ENCODE measurements around the gene AFG1L. TPM values are rescaled to one million over a fixed set of nuclear protein-coding genes. Genes with fewer than 3 reads are reported as not detected.
"Not testable (repeated sequence)": the region's sequence is repeated elsewhere in the genome, so short reads cannot be mapped to it uniquely, and the experiment has no call there.

The AFG1L gene
- total RNA-seq, 1 donor, result 2.4 TPM

DNA sequence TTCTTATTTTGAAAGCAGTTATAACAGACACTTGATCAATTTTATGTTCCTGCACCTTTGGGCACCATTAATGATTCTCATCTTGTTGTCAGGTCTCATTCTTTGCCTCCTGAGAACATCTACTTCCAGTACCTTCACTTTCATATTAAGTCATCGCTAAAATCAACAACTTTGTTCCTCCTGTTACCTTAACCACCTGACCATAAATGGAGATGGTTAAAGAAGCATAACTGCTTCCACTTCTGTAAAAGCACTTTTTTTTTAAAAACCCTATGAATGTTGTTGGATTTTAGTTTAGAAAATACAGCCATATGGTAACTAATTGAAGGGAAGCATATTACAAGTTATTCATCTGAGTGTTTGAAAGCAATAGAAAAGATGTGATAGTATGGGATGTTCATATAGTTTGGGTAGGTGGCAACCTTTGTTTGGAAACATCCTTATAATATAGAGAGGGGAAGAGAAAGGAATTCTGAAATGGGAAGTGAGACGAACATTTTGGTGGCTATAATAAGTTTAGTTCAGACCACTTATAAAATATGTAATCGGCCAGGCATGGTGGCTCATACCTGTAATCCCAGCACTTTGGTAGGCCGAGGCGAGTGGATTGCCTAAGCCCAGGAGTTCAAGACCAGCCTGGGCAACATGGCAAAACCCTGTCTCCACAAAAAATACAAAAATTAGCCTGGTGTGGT is 53.9 kb downstream of the AFG1L start:
- peak in 1 of 3 donors; percentile 15 for DNase-seq (ENCODE audit: low read depth in 2 of 3, low spot score in 2 of 3)

- DNase-seq (ENCODE audit: low read depth in 2 of 3, low spot score in 2 of 3), result no peak
These were observed 55.7 kb downstream of the AFG1L start for GRCh38 chr6:108350528-108350927.

DNA sequence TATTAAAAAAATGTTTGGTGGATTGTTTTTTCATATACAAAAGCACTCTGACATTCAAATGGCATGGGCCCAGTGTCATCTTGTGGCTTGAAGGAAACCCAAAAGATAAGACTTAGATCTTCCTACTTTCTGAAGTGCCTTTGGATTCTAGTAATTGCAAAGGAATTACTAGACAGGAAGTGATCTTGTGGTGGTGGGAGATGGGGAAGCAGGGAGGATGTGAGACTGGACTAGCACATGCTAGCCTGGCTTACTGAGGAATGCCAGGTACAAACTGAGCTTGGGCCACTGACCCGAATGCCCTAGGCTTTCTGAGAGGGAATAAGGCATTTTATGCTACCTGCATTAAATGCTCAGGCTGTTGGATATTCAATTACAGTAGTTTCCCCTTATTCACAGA is 59.0 kb downstream of the AFG1L start:
- no peak for DNase-seq (ENCODE audit: low read depth in 2 of 3, low spot score in 2 of 3)

DNA sequence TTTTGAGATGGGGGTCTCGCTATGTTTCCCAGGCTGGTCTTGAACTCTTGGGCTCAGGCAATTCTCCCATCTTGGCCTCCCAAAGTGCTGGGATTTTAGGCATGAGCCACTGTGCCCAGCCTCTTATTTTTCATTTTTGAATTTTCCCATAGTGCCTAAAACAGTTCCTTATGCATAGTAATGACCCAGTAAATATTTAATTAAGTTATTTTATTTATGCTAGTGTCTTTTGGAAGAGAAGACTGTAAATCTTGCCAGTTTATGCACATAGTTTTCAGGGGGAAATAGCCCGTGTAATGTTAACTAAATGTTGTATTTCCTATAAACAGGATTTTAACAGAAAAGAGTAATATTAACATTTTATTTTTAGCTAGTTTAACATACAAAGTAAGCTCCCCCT is 60.3 kb downstream of the AFG1L start:
- no peak for DNase-seq (ENCODE audit: low read depth in 2 of 3, low spot score in 2 of 3)

DNA sequence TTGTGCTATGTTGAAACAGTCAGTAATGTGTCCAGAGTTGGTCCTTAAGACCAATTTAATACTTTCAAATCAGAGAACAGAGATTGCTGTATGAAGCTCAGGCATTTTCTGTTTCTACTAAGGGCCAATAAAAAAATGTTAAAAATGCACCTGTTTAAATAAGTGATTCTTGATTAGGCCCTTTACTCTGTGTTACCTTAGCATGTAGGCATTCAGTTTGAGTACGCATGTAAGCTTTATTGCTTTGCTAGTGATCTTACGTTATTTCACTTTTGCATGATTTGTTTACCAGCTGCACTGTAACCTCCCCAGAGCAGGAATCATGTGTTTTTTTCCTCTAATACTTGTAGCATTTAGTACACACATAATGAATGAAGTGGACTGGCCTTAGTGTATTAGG is 61.0 kb downstream of the AFG1L start:
- no peak for DNase-seq (ENCODE audit: low read depth in 2 of 3, low spot score in 2 of 3)

GRCh38 chr6:108359901-108360882 is 65.3 kb downstream of the AFG1L start:
- DNase-seq (ENCODE audit: low read depth in 2 of 3, low spot score in 2 of 3), result peak in 2 of 3 donors; percentile 14 to 35

DNA sequence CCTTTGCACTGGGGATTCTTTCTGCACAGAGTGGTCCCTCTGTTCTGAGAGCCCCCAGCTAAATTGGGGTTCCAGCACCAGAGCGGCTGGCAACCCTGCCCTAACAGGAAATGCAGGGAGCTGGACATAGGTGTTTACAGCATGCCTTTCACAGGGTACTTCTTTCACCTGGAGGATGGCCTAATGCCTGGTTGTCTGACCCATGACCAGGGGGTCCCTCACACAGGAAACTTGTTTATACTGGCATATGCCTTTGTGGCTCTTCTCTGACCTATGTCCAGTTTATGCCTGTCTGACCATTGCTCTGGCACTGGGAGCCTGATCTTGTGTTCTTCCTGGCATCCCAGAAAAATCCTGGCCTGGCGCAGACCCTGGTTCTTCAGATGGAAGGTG is 66.1 kb downstream of the AFG1L start:
- no peak for DNase-seq (ENCODE audit: low read depth in 2 of 3, low spot score in 2 of 3)

DNA sequence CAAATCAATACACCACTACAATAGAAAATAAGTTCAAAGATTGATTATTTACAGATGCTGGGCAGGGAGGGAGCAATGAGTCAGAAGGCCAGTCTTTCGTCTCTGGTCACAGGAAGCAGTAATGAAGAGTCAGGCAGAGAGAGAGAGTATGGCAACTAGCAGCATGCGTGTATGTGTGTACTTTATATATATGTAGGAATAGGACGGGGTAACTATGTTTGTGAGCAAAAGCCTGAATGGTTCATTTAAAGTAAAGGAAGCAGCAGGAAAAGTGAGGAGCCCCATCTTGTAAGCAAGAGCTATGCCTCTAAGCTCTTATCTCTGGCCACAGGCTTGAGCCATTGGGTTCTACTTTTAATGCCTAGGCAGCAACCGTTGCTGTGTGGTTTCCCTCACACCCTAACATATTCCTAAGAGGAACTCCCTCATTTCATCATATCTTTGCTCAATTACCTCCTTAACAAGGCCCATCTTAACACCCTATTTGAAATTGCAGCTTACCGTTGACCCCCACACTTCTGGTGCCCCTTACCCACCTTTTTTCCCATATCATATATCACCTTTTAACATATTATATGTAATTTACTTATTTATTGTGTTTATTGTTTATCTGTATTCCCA is 66.6 kb downstream of the AFG1L start:
- peak in 2 of 3 donors; percentile 60 to 86 for DNase-seq (ENCODE audit: low read depth in 2 of 3, low spot score in 2 of 3)

- DNase-seq (ENCODE audit: low read depth in 2 of 3, low spot score in 2 of 3), result no peak
These were observed 67.6 kb downstream of the AFG1L start for GRCh38 chr6:108362455-108362854.

DNA sequence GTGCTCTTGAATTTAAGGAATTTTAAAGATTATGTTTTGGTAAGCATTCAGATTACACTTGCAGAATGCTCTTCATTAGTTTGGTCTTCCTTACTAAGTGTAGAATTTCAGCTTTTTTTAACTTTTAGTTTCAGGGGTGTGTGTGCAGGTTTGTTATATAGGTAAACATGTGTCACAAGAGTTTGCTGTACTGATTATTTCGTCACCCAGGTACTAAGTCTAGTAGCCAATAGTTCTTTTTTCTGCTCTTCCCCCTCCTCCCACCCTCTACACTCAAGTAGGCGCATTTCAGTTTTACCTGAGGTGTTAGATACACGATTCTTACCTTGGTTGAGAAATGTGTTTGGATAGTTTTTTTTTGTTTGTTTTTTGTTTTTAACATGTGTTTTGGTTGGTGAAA is 68.3 kb downstream of the AFG1L start:
- no peak for DNase-seq (ENCODE audit: low read depth in 2 of 3, low spot score in 2 of 3)

DNA sequence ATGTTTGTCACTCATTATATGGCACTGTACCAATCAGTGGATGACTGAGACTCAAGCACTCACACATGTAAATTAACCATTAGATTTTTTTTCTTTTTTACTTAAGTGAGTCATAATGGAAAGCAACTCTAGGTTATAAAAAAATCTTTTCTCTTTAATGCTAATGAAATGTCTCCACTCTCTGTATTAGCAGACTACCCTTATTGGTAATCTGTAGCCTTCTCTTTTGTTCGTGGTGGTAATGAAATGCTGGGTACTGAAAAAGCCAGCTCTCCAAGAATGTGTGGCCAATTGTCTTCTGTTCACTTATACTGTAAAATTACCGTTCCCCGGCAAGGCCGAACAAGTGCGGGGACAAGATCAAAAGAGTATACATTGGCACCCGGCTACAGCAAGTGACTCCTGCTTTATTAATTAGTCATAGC is 69.0 kb downstream of the AFG1L start:
- DNase-seq (ENCODE audit: low read depth in 2 of 3, low spot score in 2 of 3), result no peak

- no peak for DNase-seq (ENCODE audit: low read depth in 2 of 3, low spot score in 2 of 3)
These were observed 69.6 kb downstream of the AFG1L start for GRCh38 chr6:108364470-108364869.

DNA sequence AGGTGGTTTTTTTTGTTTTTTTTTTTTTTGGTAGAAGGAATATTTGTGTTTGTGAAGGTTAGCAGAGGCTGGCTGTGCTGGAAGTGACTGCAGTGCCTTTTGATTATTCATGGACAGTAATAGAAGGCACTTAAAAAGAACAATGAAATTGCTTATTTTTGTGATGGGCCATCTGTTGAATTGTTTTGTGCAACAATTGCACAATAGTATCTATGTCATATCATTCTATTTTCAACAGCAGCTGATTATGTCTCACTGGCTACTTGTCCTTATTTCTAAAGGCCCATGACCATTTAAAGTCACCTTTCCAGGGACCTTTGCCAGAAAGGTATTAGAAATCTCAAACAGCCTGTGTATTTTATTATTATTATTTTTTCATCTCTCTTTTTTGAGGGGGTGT is 70.6 kb downstream of the AFG1L start:
- peak in 1 of 3 donors; percentile 10 for DNase-seq (ENCODE audit: low read depth in 2 of 3, low spot score in 2 of 3)

- DNase-seq (ENCODE audit: low read depth in 2 of 3, low spot score in 2 of 3), result no peak
These were observed 71.4 kb downstream of the AFG1L start for GRCh38 chr6:108366236-108366635.

DNA sequence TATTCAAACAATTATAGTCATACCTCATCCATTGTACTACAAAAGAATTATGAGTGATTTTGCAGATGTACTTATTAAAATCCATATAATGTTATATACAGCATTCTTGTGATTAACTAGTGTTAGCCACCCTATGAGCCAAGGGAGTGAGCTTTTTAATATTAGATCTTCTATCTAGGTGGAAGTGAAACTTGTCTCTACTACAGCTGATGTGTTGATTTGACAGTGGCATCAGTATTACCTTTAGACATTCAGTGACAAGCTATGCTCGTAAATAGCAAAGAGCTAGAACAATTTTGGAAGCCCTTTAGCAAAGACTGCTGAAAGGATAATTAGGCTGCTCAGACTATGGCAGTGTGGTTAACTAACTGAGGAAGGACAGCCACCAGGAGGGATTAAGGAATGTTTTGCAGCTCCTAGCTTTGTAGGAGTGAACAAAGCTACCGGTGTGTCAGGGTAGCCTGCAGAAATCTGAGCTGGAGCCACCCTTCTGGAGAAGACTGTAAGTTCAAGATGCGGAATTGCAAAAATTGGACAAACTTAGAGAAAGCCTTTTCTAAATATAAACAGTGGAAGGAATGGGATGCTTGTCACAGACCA is 73.7 kb downstream of the AFG1L start:
- no peak for DNase-seq (ENCODE audit: low read depth in 2 of 3, low spot score in 2 of 3)

DNA sequence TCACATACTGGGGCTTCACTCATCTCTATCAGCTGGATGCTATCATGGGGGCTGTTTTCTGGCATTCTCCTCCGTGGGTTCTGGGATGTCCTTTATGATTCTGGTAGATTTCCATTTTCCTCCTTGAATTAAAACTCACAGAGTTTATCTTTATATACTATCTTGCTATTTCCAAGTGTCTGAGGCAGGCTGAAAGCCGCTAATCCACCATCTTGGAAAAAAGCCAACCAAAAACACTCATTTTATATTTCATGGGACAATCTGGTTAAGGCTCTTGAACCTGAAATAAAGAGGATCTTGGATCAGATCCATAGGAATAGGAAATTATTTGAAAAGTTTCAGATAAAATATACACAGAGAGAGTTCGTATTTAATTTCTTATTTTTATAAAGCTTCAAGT is 86.0 kb downstream of the AFG1L start:
- no peak for DNase-seq (ENCODE audit: low read depth in 2 of 3, low spot score in 2 of 3)

GRCh38 chr6:108383981-108384380 is 89.1 kb downstream of the AFG1L start:
- no peak for DNase-seq (ENCODE audit: low read depth in 2 of 3, low spot score in 2 of 3)

DNA sequence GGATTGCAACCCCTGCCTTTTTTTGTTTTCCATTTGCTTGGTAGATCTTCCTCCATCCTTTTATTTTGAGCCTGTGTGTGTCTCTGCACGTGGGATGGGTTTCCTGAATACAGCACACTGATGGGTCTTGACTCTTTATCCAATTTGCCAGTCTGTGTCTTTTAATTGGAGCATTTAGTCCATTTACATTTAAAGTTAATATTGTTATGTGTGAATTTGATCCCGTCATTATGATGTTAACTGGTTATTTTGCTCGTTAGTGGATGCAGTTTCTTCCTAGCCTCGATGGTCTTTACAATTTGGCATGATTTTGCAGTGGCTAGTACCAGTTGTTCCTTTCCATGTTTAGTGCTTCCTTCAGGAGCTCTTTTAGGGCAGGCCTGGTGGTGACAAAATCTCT is 94.3 kb downstream of the AFG1L start:
- DNase-seq (ENCODE audit: low read depth in 2 of 3, low spot score in 2 of 3), result not testable (repeated sequence)

- DNase-seq (ENCODE audit: low read depth in 2 of 3, low spot score in 2 of 3), result no peak
These were observed 100.4 kb downstream of the AFG1L start for GRCh38 chr6:108395297-108395696.

- DNase-seq (ENCODE audit: low read depth in 2 of 3, low spot score in 2 of 3), result no peak
These were observed 108.4 kb downstream of the AFG1L start for GRCh38 chr6:108403236-108403635.

- DNase-seq (ENCODE audit: low read depth in 2 of 3, low spot score in 2 of 3), result no peak
These were observed 112.1 kb downstream of the AFG1L start for GRCh38 chr6:108406943-108407342.

Measured in hematopoietic multipotent progenitor cell (in vitro differentiated cells).